LNCaP clone FGC (cell line): ENCODE measurements around the gene PCGF3.
"Not testable (repeated sequence)": the region's sequence is repeated elsewhere in the genome, so short reads cannot be mapped to it uniquely, and the experiment has no call there.

Experiments used
- DNase-seq: peaks from one replicate; pipeline ENCODE4 v3.0.0-alpha.2; 2011; ENCODE audit warnings: low read depth
- H3K4me3 ChIP-seq: 2 replicates; pipeline ENCODE4 v1.5.1; 2011; ENCODE audit warnings: mild to moderate bottlenecking, low read depth, low read length, control low read depth
- TF ChIP-seq, protein P1 (sequence below): IDR thresholded peaks from 2 replicates; pipeline ENCODE4 v1.5.1; 2012; ENCODE audit warnings: mild to moderate bottlenecking; ENCODE audit not compliant: control insufficient read depth, insufficient read depth; ENCODE audit errors: extremely low read depth

Gene PCGF3

DNA sequence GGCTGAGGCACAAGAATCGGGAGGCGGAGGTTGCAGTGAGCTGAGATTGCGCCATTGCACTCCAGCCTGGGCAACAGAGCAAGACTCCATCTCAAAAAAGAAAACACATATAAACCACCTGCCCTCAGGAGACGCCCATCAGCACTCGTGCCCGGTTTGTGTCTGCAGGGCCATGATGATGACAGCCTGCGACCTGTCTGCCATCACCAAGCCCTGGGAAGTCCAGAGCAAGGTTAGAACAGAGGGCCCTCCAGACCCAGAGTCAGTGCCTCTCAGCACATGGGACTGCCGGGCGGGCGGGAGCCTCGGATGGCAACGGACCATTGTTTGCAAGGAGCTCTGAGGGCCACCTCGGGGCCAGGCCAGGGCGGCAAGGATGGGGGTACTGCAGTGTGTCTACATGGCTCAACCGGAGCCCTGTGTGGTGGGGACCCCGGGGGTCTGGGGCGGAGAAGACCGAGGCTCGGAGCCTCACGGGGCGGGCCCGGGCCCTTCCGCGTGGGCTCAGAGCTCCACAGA lies 40.9 kb upstream of the PCGF3 start:
- DNase-seq: no peak
- no peak overlapping the region for H3K4me3 ChIP-seq
- TF ChIP-seq, protein P1, sequence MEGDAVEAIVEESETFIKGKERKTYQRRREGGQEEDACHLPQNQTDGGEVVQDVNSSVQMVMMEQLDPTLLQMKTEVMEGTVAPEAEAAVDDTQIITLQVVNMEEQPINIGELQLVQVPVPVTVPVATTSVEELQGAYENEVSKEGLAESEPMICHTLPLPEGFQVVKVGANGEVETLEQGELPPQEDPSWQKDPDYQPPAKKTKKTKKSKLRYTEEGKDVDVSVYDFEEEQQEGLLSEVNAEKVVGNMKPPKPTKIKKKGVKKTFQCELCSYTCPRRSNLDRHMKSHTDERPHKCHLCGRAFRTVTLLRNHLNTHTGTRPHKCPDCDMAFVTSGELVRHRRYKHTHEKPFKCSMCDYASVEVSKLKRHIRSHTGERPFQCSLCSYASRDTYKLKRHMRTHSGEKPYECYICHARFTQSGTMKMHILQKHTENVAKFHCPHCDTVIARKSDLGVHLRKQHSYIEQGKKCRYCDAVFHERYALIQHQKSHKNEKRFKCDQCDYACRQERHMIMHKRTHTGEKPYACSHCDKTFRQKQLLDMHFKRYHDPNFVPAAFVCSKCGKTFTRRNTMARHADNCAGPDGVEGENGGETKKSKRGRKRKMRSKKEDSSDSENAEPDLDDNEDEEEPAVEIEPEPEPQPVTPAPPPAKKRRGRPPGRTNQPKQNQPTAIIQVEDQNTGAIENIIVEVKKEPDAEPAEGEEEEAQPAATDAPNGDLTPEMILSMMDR: no peak

DNA sequence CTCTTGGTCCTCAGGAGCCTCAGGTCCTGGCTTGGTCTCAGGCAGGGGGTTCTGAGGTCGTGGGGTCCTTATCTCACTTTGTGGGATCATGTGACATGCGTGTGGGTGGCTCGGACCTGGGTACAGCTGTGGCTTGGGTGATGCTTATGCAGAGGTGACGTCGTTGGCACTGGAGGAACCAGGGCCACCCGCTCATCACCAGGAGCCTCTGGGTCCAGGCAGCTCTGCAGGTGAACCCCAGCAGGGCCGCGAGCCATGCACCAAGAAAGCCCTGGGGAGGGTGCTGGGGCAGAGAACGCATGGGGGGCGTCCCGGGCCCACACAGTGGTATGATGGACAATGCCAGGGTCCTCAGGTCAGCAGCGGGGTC lies 40.3 kb upstream of the PCGF3 start:
- no peak overlapping the region for H3K4me3 ChIP-seq
- TF ChIP-seq, protein P1: no peak
- DNase-seq: no peak

DNA sequence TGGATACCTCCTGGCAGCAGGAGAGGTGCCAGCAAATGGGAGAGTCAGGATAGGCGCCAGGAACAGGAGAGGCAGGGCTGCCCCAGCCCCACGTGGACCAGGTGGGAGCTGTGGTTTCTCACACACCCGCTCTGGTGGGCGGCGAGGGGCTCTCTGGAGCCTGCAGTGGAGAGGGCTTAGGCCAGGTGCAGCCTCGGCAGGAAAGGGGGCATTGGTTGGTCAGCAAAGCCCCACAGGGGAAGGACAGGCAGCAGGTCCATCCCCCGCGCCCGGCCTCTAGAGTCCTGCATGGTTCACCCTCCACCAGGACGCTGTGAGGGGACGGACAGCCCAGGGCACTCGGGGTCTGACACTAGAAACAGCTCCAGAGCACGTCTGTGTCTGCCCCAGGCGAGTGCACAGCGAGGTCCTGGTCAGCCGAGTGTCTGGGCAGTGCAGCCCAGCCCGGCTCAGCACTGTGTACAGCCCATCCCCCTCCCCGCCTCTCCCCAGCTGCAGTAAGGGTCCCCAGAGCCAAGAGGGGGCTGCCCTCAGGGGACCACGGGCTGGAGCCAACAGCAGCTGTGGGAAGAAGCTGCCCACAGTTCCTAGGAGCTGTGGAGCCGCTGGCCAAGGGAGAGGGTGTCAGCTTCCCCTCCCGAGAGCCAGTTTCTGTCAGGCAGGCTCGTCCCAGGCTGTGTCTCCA lies 39.7 kb upstream of the PCGF3 start:
- no peak overlapping the region for H3K4me3 ChIP-seq
- DNase-seq: no peak
- TF ChIP-seq, protein P1: no peak

DNA sequence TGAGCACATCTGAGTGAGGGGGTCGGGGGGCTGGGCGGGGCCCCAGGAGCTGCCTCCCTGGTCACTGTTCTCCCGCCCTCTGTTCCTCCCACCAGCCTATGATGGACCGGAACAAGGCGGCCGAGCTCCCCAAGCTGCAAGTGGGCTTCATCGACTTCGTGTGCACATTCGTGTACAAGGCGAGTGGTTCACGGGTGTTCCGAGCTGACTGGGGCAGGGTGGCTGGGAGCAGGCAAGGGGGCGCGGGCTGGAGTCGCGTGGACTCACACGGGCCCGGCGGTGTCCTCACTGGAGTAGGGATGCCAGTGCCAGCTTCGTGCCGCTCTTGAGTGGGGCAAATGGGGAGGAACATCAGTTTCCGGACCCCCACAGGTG lies 39.2 kb upstream of the PCGF3 start:
- DNase-seq: no peak
- TF ChIP-seq, protein P1: no peak
- H3K4me3 ChIP-seq: no peak overlapping the region

DNA sequence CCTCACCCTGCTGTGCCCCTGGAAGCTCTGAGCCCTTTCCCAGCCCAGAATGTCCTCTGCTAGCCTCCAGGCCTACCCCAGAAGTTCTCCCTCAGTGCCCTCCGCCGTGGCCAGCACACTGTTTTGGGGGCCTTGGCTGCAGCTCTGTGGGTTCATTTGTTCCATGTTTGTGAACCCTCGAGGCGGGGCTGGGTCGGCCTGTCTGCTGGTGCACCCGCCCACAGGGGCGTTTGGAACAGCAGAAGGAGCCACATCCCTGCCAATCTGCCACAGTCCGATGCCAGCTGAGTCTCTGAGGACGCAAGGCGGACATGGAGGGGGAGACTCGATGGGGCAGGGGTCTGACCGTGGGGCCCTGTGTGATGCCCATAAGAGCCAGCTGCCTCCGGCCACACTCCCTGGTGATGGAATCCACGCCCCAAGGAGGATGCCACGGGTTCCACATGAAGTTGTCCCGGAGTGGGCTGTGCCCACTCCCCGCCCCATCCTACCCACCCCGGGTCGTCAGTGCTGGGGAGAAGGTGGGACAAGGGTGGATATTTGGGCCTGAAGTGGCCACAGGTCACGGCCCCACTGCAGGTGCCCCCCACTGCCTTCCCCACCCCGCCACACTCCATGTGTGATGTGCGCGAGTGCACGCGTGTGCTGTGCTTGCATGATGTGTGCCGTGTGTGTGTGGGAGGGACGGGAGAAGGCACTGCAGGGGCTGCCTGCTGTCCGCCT lies 38.6 kb upstream of the PCGF3 start:
- H3K4me3 ChIP-seq: no peak overlapping the region
- TF ChIP-seq, protein P1: no peak
- DNase-seq: no peak

DNA sequence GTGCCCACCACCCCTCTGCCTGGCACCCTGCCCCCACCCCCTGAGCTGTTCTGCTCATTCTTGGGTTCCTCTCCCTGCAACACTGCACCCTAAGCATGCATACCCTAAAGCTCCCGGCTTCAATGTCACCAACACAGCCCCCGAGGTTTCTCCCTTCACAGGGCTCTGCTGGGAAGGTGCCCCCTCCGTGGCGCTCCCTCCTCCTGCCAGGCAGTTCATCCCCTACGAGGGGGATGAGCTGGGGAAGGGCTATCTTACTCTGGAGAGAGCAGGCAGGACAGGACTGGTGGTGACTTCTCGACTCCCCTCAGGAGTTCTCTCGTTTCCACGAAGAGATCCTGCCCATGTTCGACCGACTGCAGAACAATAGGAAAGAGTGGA lies 38.1 kb upstream of the PCGF3 start:
- DNase-seq: no peak
- H3K4me3 ChIP-seq: no peak overlapping the region
- TF ChIP-seq, protein P1: no peak

DNA sequence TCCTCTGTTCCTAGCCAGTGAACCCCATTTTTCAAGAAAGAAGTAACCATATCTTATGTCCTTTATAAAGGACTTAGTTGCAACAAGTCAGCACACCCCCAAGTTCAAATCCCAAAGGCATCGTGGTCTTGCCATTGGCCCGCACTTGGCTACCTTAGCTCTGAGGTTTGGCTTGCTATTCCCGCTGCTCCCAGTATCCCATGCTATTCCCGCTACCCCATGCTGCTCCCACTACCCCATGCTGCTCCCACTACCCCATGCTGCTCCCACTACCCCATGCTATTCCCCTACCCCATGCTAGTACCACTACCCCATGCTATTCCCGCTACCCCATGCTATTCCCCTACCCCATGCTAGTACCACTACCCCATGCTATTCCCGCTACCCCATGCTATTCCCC lies 37.4 kb upstream of the PCGF3 start:
- H3K4me3 ChIP-seq, DNase-seq: not testable (repeated sequence)

DNA sequence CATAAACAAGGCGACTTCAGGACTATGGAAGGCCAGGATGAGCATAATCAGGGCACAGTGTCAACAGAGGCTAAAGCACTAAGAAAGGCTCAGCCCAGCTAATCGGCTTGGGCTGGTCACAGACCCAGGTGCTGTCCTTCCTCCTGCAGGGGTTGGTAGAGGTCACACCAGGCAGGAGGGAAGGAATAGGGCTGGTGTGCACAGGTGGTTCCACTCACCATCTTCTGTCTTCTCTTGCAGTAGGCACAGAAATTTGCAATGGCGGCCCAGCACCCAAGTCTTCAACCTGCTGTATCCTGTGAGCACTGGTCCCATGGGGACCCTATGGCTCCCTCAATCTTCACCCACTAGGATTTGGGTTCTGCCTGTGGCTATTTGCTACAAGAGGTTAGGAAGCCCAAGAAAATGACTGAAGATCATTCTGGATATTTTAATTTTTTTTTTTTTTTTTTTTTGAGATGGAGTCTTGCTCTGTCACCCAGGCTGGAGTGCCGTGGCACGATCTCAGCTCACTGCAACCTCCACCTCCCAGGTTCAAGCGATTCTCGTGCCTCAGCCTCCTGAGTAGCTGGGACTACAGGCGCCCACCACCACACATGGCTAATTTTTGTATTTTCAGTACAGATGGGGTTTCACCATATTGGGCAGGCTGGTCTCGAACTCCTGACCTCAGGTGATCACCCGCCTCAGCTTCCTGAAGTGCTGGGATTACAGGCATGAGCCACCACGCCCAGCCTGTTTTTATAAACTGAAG lies 35.6 kb upstream of the PCGF3 start:
- not testable (repeated sequence) for DNase-seq, H3K4me3 ChIP-seq
